Measurements from ENCODE around the gene PLEKHJ1.

DNA sequence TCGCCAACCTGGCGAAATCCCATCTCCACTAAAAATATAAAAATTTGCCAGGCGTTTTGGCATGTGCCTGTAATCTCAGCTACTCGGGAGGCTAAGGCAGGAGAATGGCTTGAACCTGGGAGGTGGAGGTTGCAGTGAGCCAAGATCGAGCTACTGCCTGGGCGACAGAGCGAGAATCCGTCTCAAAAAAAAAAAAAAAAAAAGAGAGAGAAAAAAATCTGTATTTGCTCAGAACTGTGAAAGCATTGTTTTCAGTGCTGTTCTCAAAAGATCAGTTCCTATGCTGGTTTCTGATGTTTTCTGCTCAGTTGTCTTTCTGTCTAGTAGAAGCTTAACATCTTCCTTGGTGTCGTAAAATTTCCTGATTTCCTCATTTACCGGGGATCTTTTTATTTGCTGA, 3.0 kb upstream of the PLEKHJ1 start:
- no peak for TF ChIP-seq CTBP1 (IDR thresholded peaks at IDR 0.05; ENCODE audit: borderline replicate concordance)
- no peak for TF ChIP-seq TARDBP (IDR thresholded peaks at IDR 0.05)
- no peak for TF ChIP-seq ARNT (IDR thresholded peaks at IDR 0.05)
- no peak for TF ChIP-seq HDGF (IDR thresholded peaks at IDR 0.05; ENCODE audit: borderline replicate concordance)
- TF ChIP-seq BHLHE40 (IDR thresholded peaks at IDR 0.05; ENCODE audit: borderline replicate concordance), result no peak
- no peak for TF ChIP-seq L3MBTL2 (conservative IDR thresholded peaks at IDR 0.05)
- TF ChIP-seq SUZ12 (IDR thresholded peaks at IDR 0.05), result no peak
- no peak for TF ChIP-seq SP1 (IDR thresholded peaks at IDR 0.05)
- no peak for TF ChIP-seq FOXA1 (IDR thresholded peaks at IDR 0.05)
- TF ChIP-seq FOXM1 (IDR thresholded peaks at IDR 0.05; ENCODE audit: borderline replicate concordance), result no peak
- TF ChIP-seq ELF4 (IDR thresholded peaks at IDR 0.05), result no peak
- peak; percentile 58; the same call in 1 of the 2 replicates for TF ChIP-seq ZNF384 (IDR thresholded peaks at IDR 0.05)
